AG04449 (cell line): ENCODE results near the gene PTPRQ.
"Not testable (repeated sequence)": the region's sequence is repeated elsewhere in the genome, so short reads cannot be mapped to it uniquely, and the experiment has no call there.

ENCODE experiments used
- CTCF ChIA-PET: fragments of 350-600 bp; formaldehyde crosslinking; extraction: SDS; loops from one replicate; lab custom pipeline; 2021; ENCODE audit warnings: antibody characterized with exemption; lab: Yijun Ruan, JAX
- POLR2A ChIA-PET: fragments of 400-600, 350-600 bp; formaldehyde crosslinking; extraction: SDS; loops from one replicate; lab custom pipeline; 2020; ENCODE audit warnings: antibody characterized with exemption, inconsistent platforms; lab: Yijun Ruan, JAX
- DNase-seq: peaks from one replicate; pipeline ENCODE4 v3.0.0-alpha.2; 2010; ENCODE audit warnings: low read depth, low spot score
- H3K4me3 ChIP-seq: 2 replicates; pipeline ENCODE4 v1.5.1; 2011; ENCODE audit warnings: low read depth, mild to moderate bottlenecking, control low read depth, low read length
- TF ChIP-seq, protein P1 (sequence below): IDR thresholded peaks from one replicate; pipeline ENCODE4 v1.5.1; 2011; ENCODE audit warnings: mild to moderate bottlenecking, moderate library complexity, low read length, control low read depth, inconsistent platforms; ENCODE audit not compliant: insufficient read depth; ENCODE audit errors: missing control alignments

The PTPRQ gene

DNA sequence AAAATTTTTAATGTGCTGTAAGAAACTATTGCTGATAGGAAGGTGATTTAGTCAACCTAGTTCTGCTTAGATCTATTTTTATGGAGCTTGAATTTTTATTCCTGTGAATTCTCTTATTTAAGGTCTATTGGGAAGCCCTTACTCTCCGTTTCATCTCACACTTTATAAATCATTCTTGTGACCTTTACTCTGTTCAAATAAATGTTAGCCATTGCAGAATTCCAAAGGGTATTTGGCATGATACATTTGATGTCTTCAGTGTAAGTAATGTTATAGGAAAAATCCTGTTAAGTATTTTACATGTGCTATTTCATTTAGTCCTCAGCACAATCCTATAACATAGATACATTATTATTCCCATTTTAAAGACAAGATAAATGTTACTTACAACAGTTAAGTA lies 12.5 kb downstream of the PTPRQ start:
- TF ChIP-seq, protein P1, sequence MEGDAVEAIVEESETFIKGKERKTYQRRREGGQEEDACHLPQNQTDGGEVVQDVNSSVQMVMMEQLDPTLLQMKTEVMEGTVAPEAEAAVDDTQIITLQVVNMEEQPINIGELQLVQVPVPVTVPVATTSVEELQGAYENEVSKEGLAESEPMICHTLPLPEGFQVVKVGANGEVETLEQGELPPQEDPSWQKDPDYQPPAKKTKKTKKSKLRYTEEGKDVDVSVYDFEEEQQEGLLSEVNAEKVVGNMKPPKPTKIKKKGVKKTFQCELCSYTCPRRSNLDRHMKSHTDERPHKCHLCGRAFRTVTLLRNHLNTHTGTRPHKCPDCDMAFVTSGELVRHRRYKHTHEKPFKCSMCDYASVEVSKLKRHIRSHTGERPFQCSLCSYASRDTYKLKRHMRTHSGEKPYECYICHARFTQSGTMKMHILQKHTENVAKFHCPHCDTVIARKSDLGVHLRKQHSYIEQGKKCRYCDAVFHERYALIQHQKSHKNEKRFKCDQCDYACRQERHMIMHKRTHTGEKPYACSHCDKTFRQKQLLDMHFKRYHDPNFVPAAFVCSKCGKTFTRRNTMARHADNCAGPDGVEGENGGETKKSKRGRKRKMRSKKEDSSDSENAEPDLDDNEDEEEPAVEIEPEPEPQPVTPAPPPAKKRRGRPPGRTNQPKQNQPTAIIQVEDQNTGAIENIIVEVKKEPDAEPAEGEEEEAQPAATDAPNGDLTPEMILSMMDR: no peak
- POLR2A ChIA-PET: no interaction called here
- CTCF ChIA-PET: interaction anchor here (1.5 to 1.7 kb wide), 2 partner anchors 10 to 187 kb away, joined by 4 to 6 read pairs; no protein-coding TSS in a partner anchor

DNA sequence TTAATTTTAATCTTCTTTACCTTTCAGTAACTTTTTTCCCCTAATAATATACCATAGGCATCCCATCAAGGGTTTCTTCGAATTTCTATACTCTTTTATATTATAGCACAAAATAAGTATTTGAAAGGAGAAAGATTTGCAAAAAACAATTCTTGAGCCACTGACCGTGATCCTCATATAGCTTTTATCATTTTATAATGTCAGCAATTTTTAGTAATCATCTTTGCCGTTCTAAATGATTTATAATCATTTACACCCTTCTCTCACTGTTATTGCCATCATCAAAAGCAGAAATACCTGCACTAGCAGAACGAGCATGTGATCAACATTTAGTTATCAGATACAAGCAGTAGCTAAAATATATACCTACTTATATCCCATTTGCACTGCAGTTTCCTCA lies 16.9 kb downstream of the PTPRQ start:
- CTCF ChIA-PET: interaction anchor here (1.3 to 1.5 kb wide), 2 partner anchors 9 to 12 kb away, joined by 4 read pairs; no protein-coding TSS in a partner anchor
- no peak for DNase-seq
- TF ChIP-seq, protein P1: no peak

More for the DNA sequence above, 12.5 kb downstream of the PTPRQ start:
- H3K4me3 ChIP-seq: no peak overlapping the region
- no peak for DNase-seq

DNA sequence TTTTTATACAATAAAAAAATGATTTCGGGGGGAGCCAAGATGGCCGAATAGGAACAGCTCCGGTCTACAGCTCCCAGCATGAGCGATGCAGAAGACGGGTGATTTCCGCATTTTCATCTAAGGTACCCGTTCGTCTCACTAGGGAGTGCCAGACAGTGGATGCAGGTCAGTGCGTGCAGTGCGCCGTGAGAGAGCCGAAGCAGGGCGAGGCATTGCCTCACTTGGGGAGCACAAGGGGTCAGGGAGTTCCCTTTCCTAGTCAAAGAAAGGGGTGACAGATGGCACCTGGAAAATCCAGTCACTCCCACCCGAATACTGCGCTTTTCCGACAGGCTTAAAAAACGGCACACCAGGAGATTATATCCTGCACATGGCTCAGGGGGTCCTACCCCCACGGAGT lies 17.8 kb downstream of the PTPRQ start:
- H3K4me3 ChIP-seq, POLR2A ChIA-PET, CTCF ChIA-PET, DNase-seq: not testable (repeated sequence)

More for the DNA sequence above, 16.9 kb downstream of the PTPRQ start:
- POLR2A ChIA-PET: no interaction called here
- no peak overlapping the region for H3K4me3 ChIP-seq

DNA sequence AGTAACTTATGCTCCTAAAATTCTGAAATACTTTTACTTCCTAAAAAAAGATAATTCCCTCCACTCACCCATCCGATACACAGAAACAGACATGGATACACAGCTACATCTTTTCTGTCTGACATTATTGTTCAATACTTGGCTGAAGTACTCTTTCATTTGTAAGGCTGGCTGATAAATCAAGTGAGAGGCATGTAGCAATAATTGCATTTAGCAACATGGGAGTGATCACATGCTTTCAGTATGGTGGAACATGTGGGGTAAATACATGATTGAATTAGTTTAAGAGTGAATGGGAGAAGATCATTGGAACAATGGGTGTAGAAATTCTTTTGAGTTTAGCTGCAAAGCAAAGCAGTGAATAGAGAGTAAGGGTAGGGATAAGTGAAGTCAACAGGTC lies 25.6 kb downstream of the PTPRQ start:
- H3K4me3 ChIP-seq: no peak overlapping the region
- ChIA-PET POLR2A (no interaction called here), CTCF (interaction anchor here (1.7 kb wide), 1 partner anchor 9 kb away, joined by 4 read pairs; no protein-coding TSS in a partner anchor)
- DNase-seq: no peak
- TF ChIP-seq, protein P1: no peak

DNA sequence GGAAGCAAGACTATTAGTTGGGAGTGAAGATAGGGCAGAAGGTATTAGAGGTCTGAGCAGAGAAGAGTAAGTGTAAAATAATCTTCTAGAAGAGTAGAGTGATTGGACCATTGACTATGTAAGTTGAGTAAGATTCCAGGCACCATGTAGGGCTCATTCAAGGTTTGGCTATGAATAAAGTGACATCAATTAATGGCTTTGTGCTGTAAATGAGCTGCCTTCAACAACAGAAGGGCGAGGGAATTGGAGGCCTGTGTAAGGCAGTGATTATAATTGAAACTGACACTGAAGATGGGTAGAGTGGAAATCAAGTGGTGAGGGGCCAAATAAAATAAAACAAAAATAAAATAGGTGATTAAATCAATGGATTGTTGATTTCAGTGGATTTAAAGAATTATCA lies 26.4 kb downstream of the PTPRQ start:
- TF ChIP-seq, protein P1: no peak
- no peak overlapping the region for H3K4me3 ChIP-seq
- no peak for DNase-seq
- CTCF ChIA-PET: interaction anchor here (1.0 to 5.0 kb wide), 4 partner anchors 10 to 292 kb away, joined by 4 to 34 read pairs (median 4); no protein-coding TSS in a partner anchor
- POLR2A ChIA-PET: no interaction called here

DNA sequence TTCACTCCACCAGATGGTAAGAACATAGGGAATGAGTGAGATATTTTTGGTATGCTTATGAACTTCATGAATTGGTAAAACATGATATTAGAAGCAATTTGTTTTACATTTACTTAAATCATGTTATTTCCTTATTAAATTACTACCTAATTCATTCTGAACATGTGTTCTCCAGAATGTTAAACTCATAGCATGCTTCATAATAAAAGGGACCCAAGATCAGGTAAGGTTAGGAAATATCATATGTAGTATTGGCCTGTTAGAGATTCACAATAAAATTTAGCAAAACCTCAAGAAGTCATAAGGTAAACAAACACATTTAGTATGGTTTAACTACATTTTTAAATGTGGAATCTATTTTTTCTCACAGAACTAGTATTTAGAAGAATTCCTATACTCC lies 28.2 kb downstream of the PTPRQ start:
- DNase-seq: no peak
- H3K4me3 ChIP-seq: no peak overlapping the region
- ChIA-PET POLR2A (no interaction called here), CTCF (interaction anchor here (0.6 to 5.0 kb wide), 14 partner anchors 11 to 290 kb away, joined by 3 to 34 read pairs (median 6); no protein-coding TSS in a partner anchor)
- TF ChIP-seq, protein P1: no peak
